Prostate gland (tissue), 2 donors: ENCODE results near the gene RPS10.

Experiments used
- CTCF ChIP-seq, 4 experiments: fragments of 200-600 bp in 2 of 4; fragments of 450-650 bp in 2 of 4; sonication (generic) in 2 of 4; IDR thresholded peaks; 1 replicate in 3 of 4; 2 replicates in 1 of 4; pipeline ENCODE4 v1.5.1; 2016 to 2019; ENCODE audit warnings: antibody characterized with exemption in 4 of 4, mild to moderate bottlenecking in 2 of 4, moderate library complexity in 2 of 4
- POLR2A ChIP-seq: fragments of 450-650 bp; IDR thresholded peaks from one replicate; pipeline ENCODE4 v1.6.1; 2016; ENCODE audit warnings: antibody characterized with exemption, mild to moderate bottlenecking
- POLR2AphosphoS5 ChIP-seq: sonication (generic); formaldehyde crosslinking; IDR thresholded peaks from one replicate; pipeline ENCODE4 v1.6.1; 2017; ENCODE audit warnings: antibody characterized with exemption

GRCh38 chr6:34425132-34425497 lies 754 bp downstream of the RPS10 start:
- no peak for TF ChIP-seq CTCF (IDR thresholded peaks at IDR 0.05)
- no peak for TF ChIP-seq POLR2AphosphoS5
- no peak for TF ChIP-seq POLR2A
